G401.6 (cell line): ENCODE data around the gene PTPRN2.

ENCODE experiments used
- FAIRE-seq: peaks from 2 replicates; lab custom pipeline; 2012; peaks lifted over from hg19 to GRCh38; lab: Jason Lieb, UNC

PTPRN2 gene

DNA sequence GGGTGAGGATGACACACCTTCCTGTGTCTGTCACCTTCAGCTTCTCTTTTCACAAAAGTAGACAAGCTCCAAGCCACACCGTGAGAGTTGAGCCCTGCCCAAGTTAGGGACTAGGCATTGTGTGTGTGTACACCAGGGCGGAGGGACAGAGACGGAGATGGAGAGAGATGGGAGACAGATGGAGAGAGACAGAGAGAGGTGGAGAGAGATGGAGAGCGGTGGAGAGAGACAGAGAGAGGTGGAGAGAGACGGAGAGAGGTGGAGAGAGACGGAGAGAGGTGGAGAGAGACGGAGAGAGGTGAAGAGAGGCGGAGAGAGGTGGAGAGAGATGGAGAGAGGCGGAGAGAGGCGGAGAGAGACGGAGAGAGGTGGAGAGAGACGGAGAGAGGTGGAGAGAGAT, 1043.8 kb downstream of the PTPRN2 start:
- FAIRE-seq, result no peak

DNA sequence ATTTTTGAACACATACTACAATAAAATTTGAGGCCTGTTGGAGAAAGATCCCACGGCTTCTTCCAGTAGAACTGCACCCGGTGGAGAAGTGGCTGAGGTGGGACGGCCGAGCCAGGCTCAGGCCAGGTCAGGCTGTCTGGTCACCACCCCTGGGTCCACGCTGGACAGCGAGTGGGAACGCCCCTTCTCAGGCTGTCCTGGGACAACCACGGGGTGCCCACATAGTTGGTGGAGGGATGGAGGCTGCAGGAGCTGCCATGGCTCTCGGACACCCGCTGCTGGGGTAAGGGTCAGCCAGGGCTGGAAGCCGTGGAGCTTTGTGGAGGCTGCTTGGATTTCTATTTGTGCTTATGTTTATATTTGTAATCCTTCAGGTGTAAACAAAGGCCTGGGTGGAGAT, 1044.3 kb downstream of the PTPRN2 start:
- FAIRE-seq, result no peak

DNA sequence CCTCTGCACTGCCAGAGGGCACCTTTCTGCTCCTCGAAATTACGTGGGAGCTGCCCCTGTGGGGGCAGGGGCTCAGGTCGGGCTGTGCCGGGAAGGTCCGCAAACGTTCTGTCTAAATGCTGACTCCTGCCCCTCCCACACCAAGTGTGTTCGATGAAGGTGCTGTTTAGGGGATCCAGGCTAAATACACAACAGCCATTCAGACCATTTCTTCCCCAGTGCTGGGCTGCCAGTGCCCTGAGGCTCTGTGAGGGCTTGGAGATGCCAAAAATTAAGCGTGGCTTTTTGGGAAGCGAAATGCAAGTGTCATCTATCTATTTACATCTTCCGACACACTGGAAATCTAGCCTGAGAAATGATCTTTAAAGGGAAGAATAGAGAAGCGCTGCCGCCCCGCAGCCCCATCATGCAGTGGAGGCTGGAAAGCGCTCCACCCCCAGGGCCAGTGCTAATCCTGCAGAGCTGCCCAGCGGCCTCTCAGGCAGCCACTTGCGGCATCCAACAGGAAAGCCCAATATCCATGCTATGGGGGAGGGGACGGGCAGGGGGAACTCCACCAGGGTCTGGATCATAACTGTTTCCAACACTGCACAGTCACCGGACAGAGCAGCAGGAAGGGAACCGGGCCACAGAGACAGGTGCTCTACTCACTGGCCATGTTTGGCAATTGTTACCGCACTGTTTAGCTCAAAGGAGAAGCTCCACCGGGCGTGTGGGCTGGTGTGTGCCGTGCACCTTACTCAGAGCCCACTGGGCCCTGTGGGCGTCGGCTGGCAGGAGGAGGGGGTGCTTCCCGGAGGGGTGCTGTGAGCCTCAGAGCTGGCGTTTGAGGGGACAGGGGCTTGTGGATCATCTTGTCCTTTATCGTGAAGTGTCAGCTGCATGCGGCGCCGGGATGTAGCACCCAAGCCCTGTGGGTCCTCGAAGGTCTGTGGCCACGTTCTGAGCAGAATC, 1045.3 kb downstream of the PTPRN2 start:
- FAIRE-seq, result no peak

DNA sequence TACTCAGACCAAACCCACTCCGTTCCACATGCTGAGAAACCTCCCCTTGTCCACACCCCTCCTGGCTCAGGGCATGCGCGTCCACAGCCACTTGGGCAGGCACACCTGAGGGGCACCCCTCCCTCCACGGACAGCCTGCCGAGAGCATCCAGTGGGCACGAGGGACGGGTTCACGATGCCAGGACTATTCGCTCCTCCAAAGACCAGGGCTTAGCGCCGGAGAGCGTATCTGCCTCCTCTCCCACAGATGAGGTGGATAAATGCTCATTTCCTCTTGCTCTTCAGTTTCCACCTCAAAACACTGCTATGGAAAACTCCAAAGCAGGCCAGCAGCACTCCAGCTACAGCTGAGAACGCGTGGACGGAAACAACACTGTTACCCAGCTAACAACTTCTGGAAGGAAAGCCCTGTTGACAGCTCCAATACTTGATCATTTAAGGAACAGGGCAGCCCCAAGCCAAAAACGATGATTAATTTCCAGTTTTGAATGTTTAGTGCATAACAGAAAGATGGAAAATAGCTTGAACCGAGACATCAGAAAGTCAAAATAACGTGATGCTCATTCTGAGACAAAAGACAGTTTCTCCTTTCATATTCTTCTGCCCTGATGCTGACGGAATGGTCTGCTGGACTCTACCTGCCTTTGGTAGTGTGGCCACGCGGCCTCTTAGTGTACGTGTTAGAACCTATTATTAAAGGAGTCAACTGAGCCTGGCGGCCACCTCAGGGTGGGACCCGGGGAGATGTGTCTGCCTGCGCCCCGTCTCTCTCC, 1046.1 kb downstream of the PTPRN2 start:
- FAIRE-seq, result no peak

DNA sequence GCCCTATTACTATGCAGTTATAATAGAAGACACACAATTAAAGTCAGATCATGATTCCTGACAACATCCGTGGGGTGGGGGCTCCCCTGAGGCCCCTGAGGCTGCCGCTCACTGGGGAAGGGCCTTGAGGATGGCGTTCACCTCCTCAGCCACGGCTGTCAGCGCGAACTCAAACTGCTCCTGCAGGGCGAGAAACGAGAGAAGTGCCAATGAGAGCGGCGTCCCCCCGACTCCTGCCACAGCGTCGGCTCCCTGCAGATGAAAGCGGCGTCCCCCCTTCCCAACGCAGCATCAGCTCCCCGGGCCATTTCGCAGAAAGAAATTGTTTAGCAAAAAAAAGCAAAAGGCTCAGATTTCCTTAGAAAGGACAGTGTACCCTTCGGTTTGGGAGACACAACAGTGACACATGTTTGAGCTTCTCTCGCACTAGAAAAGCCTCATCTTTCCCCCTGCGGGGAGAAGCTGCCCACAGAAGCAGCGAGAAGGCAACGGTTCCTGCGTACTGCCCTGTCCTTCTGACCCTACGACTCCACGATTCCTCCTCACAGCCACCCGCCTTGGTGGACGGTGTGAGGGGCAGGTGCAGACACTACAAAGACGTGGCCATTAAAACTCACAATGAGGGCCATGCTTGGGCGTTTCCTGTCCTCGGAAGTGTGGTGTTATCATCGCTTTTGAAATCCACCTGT, 1046.9 kb downstream of the PTPRN2 start:
- no peak for FAIRE-seq

DNA sequence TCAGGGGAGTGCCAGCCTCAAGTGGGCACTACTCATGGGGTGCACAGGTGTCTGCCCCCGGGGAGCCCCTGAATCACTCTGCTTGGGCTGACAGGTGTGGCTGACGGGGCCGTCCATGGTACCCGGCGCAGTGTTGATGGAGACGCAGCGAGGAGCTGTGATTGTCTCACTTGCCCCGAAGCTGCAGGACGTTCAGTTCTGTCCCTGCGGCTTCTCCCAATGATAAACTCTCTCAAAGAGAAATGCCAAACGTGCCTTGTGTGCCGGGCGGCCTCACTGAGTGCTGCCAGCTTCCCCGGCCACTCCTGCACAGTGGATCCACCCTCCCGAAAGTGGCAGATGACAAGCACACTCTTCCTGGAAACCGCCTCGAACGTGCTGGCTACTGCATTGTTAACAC, 1047.6 kb downstream of the PTPRN2 start:
- FAIRE-seq, result no peak

DNA sequence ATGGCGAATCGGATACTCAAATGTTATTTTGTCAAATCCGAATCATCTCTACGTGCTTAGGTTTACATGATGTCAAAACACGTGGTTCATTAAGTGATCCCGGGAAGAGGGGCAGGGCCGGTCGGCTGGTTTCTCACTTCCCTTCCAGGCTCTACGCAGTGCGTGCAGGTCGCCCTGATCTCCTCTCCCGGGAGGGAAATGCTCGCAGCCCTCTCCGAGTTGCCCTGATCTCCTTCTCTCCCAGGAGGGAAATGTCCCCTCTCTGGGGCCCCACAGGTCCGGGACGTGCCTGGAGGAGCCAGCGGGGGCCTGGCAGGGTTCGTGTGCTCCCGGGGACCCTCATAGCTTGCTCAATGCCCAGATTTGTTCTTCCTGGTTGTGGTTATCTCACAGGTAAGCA, 1048.1 kb downstream of the PTPRN2 start:
- no peak for FAIRE-seq

DNA sequence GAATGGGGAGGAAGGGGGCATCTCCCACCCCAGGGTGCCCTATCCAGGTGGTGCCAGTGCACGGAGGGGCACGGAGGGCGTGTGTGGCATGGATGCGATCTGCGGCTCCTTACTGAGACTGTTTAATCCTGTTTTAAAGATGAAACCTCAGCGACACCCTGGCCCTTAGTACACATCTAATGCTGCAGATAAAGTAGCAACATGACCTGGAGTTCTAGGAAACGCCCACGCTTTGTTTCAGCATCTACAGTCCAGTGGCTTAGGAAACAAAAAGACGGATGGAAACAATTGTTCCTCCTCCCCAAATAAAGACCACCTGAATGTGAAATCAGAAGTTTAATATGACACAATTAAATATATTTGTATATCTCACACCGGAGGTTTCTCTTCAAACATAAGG, 1048.9 kb downstream of the PTPRN2 start:
- FAIRE-seq, result no peak

DNA sequence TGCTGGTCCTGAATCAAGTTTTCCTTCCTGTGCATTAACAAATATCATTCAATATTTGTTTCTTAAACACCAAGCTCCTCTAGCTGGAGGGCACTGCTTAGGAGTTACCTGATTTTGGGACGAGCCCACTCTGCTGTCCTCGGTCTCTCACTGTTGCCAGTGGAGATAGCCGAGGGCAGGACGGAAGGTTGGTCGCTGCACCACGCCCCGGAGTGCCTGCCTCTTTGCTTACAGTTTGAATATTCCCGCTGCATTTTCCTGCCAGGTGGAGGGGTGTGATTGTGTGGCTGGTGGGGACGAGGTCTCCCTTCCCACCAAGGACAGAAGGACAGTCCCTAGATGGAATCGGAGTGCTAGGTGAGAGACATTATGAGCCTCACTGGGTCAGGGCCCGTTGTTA, 1049.3 kb downstream of the PTPRN2 start:
- FAIRE-seq, result no peak

DNA sequence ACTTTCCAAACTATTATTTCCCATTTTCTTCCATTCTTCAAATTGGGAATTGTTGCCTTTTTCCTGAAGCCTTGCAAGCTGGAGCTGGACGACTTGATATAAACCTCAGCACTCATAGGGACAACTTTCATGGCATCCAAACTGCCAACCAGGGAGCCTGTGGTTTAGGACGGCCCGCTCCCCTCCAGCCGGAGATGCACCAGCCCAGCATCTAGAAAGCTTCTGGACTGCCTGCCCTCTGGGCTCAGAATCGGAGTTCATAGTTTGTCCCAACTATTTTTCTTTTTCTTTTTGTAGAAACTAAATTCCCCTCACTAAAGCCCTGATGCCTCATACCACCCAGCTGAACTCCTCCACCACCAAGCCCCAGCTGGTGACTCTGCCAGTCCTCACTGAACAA, 1050.6 kb downstream of the PTPRN2 start:
- FAIRE-seq, result no peak

DNA sequence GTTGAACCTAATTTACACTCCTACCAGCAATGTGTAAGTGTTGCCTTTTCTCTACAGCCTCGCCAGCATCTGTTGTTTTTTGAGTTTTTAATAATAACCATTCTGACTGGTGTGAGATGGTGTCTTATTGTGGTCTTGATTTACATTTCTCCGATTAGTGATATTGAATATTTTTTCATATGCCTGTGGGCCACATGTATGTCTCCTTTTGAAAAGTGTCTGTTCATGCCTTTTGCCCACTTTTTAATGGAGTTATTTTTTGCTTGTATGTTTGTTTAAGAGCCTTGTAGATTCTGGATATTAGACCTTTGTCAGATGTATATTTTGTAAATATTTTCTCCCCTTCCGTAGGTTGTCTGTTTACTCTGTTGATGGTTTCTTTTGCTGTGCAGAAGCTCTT, 1055.6 kb downstream of the PTPRN2 start:
- no peak for FAIRE-seq

DNA sequence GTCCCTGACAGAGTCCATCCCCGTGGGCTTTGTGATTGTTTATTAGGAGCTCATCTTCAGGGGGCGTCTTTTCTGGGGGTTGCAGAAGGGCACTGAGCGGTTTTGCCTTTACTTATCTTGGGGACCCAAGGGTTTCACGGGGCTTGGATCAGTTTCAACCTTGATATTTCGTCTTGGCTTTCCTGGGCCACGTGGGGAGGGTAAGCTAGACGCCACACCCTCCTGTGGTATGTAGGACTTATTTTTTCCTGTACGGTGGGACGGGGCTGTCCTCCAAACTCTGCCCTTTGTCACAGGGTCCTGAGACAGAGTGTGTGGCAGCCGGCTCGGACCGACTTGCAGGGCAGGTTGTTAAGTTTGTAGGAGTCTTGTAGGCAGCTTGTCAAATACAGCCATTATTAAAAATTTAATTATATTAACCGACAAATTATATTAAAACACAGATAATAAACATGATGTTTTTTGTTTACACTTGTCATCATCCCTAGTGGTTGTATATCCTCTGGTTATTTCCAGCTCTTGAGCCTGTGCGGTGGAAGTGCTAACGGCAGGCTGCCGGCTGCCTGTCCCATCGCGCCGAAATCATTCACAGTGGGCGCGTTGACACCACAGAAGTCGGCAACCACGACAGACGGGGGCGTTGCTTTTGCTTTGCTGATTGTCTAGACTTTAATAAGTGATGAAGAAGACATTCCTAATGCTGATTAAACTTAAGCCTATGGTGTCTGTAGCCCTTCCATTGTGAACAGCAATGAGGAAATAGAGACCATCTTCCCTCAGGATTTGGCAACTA, 1057.7 kb downstream of the PTPRN2 start:
- no peak for FAIRE-seq

DNA sequence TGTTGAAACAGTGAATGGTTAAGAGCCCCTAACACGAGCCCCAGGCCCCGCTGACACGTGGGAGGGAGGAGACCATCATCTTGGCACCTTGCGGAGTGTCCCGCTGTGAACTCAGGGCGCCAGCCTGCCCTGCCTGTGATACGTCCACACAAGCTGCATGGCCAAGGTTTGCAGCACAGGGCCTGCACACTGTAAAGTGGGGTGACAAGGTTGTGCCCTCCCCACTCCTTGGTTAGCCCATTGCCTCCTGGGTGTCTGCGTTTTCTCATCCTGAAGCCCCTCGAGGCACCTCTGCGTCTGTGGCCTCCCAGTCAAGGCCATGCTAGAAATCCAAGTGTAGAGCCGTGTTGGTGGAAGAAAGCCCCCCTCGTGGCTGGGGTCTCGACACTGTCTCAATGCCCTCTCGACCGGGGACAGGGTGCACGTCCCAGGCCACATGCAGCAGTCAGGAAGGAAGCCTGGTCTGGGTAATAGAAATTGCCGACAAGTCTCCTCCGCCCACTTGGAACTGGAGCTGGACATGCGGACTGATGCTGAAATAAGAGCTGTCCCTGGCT, 1058.8 kb downstream of the PTPRN2 start:
- FAIRE-seq, result no peak

DNA sequence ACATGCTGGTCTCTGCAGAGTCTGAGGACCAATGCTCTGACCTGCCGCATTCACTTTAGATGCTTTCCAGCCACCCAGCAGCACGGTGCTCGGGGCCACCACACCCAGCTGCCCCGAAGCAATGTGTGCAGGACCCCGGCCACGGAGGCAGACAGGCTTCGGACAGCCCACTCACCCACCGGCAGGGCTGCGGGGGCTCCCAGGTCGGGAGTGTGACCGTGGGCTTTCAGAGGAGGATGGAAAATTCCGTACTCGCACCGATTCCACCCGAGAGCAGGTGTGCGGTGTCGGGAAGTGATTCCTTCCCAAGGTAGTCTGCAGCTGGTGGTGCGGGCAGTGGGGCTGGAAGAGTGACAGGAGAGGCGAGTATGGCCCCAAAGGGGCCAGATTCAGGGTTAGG, 1059.9 kb downstream of the PTPRN2 start:
- no peak for FAIRE-seq

DNA sequence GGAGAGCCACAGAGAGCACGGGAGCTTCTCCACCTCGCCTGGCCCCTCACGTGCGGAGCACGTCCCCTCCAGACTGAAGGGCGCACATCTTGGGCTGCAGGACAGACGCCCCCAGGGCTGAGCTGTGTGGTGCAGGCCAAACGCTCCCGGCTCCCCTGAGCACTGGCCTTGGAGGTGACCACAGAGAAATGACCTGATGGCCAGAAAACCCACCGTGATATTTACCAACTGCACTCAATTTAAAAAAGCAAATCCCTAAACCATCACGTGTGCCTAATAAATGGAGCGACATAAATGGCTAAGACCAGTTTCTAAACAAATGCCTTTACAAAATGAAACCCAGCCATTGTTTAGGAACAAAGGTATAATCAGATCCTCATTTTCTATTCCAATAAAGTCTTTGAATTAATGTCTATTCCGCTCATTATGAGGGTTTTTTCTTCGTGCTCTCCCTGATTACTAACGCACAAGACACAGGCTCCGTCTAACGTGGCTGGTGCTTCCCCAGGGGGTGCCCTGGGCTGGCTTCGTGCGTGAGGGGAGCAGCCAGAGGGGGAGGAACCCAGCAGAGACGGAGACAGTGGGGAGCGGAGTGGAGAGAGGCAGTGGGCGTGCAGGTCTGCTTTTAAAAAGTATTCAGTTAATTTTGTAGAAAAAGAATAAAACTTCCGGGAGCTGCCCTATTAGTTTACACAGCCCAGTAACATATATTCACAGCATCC, 1060.5 kb downstream of the PTPRN2 start:
- no peak for FAIRE-seq

DNA sequence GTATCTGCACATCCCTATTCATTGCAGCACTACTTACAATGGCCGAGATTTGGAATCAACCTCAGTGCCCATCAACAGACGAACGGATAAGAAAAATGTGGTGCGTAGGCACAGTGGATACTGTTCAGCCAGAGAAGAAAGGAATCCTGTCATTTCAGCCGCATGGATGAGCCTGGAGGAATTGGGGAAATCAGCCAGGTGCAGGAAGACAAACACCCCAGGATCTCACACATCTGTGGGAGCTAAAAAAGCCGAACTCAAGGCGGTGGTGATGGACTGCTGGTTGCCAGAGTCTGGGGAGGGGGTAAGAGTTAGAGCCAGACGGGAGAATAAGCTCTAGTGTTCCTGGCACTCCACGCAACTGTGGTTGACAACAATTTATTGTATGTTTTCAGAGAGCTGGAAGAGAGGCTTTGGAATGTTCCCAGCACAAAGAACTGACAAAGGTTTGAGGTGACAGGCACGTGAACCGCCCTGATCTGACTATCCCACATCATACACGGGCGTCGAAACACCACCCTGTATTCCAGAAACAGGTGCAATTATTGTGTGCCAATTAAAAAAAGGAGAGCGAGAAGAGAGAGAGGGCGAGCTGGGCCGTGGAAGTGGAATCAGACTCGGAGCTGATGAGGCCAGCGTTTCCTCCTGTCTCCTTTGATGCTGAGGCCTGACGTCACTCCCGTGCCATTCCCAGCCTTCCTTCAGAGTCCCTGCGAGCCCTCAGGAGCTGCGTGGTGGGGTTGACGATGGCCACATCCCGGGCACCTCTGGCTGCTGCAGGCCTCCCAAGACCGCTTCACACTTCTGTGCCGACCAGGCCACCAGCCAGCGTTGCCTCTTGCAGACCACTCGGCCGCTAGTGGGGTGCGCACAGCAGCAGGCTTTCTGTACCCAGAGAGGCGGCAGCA, 1061.4 kb downstream of the PTPRN2 start:
- no peak for FAIRE-seq

DNA sequence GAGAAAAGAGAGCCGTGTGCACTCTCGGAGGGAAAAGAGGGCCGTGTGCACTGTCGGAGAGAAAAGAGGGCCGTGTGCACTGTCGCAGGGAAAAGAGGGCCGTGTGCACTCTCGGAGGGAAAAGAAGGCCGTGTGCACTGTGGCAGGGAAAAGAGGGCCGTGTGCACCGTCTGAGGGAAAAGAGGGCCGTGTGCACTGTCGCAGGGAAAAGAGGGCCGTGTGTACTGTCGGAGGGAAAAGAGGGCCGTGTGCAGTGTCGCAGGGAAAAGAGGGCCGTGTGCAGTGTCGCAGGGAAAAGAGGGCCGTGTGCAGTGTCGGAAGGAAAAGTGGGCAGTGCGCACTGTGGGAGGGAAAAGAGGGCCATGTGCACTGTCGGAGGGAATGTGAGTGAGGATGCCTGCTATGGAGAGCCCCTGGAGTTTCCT, 1062.1 kb downstream of the PTPRN2 start:
- no peak for FAIRE-seq

DNA sequence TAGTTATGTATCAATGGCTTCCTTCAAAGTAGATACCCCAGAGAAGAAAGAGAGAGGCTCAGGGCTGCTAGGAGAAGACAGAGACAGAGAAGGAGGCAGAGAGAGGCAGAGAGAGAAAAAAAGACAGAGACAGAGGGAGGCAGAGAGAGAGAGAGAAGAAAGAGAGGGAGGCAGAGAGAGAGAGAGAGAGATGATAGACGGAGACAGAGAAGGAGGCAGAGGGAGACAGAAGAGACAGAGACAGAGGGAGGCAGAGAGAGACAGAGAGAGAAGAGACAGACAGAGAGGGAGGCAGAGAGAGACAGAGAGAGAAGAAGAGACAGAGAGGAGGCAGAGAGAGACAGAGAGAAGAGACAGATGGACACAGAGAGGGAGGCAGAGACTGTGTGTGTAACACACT, 1062.9 kb downstream of the PTPRN2 start:
- no peak for FAIRE-seq

DNA sequence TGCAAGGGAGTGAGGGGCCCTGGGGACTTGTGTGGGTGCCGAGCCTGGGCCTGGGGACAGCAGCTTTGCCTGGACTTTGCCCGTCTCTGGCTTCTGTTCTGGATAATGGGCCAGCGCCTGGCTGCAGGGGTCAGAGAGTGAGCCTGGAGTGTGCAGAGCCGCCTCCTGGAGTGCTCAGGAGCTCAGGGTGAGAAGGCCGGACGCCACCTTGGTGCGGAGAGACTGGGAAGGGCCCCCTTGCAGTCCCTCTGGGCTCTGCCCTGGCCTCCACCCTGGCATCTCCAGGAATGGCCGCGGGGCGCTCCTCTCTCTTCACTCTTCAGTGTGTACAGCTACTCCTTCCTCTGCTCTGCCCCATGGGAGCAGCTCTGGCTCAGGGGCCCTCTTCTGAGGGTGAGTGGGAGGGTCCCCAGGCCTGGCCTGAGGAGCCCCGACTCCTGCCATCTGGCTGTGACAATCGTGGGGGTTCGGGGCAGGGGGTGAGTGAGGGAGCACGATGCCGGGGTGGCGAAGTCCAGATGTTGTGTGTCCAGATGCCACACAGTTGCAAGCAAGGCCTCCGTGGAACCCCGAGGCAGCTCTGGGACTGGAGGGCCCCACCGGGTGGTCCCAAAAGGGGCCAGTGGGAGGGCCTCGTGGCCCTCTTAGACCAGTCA, 1063.7 kb downstream of the PTPRN2 start:
- FAIRE-seq, result no peak
